ENCODE data around the gene TNP2. TPM values are rescaled to one million over a fixed set of nuclear protein-coding genes. Genes with fewer than 3 reads are reported as not detected.

The TNP2 gene
- polyA plus RNA-seq, 6 donors from 2014 or later: not detected

DNA sequence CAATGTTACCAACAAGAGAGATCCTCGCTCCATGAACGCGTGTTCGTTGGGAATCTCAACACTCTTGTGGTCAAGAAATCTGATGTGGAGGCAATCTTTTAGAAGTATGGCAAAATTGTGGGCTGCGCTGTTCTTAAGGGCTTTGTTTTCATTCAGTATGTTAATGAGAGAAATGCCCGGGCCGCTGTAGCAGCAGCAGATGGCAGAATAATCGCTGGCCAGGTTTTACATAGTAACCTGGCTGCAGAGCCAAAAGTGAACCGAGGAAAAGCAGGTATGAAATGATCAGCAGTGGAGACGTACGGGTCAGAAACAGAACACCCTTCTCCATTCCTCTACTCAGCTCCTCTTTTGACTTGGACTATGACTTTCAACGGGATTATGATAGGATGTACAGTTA, 26.5 kb downstream of the TNP2 start:
- Mint-ChIP-seq H3K27ac (no peak overlapping the region), H3K36me3 (no peaks in the 10 kb centered on the region), H3K9me3 (no peaks in the 10 kb centered on the region), H3K4me3 (no peak overlapping the region), H3K27me3 (no peaks in the 10 kb centered on the region), H3K4me1 (peaks cover 5 to 11% (median 6%) of the 10 kb centered on the region in 3 donors)
- ATAC-seq (ENCODE audit: low read depth in 2 of 2) (no peak), DNase-seq (no peak)

DNA sequence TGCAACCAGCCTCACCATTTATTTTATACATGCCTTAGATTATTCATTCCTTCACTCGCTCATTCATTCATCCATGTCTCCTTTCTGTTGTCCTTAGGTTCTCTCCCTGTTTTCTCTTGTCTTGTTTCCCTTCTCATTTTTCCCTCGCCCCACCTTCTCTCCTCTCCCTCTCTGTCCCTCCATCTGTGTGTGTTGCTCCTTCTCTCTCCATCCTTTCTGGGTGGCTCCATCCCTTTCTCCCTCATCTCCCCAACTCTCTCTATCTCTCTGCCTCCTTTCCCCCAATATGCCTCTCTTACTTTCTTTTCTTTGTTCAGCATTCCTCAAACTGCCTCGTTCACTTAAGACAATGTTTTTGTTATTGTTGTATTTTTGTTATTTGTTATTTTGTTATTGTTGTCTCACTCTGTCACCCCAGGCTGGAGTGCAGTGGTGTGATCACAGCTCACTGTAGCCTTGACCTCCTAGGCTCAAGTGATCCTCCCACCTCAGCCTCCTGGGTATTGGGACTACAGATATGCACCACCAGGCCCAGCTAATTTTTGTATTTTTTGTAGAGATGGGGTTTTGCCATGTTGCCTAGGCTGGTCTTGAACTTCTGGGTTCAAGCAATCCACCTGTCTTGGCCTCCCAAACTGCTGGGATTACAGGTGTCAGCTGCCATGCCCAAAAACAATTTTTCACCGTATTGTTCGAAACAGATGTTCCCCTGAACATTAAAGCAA, 27.5 kb downstream of the TNP2 start:
- Mint-ChIP-seq H3K9me3 (no peaks in the 10 kb centered on the region), H3K27me3 (no peaks in the 10 kb centered on the region), H3K4me3 (no peak overlapping the region), H3K27ac (no peak overlapping the region), H3K36me3 (no peaks in the 10 kb centered on the region), H3K4me1 (peaks cover 5 to 11% (median 6%) of the 10 kb centered on the region in 3 donors)
- ATAC-seq (ENCODE audit: low read depth in 2 of 2) (no peak), DNase-seq (no peak)

DNA sequence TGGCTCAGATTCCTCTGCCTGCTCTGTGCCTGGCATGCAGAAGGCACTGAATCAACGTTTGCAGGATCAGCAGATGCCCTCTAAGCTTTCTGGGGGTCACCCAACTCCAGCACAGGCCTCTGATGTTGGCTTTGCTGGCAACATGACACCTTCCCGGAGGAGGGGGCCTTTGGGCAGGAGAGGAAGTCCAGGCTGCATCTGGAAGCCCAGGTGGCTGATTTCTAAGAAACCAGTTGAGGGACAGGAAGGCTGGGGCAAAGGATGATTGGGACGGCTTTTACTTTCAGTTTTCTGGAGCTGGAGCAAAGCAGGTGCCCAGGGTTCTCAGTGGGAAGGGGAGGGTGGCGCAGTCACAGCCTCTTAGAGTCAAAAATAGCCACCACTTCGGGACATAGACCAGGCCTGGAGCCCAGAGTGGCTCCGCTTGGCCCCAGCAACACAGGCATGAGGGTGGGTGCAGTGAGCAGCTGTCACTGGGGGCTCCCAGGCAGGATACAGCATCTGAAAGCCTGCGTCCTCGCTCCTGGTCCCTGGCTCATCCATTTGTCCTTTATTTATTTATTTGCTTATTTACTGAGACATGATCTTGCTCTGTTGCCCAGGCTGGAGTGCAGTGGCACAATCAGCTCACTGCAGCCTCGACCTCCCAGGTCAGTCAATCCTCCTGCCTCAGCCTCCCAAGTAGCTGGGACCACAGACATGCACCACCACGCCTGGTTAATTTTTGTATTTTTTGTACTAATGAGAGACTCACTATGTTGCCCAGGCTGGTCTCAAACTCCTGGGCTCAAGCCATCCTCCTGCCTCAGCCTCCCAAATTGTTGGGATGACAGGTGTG, 28.3 kb downstream of the TNP2 start:
- DNase-seq (no peak), ATAC-seq (ENCODE audit: low read depth in 2 of 2) (no peak)
- Mint-ChIP-seq H3K4me3 (no peak overlapping the region), H3K27me3 (no peaks in the 10 kb centered on the region), H3K27ac (no peak overlapping the region), H3K36me3 (no peaks in the 10 kb centered on the region), H3K9me3 (no peaks in the 10 kb centered on the region), H3K4me1 (peaks cover 5 to 11% (median 6%) of the 10 kb centered on the region in 3 donors)

DNA sequence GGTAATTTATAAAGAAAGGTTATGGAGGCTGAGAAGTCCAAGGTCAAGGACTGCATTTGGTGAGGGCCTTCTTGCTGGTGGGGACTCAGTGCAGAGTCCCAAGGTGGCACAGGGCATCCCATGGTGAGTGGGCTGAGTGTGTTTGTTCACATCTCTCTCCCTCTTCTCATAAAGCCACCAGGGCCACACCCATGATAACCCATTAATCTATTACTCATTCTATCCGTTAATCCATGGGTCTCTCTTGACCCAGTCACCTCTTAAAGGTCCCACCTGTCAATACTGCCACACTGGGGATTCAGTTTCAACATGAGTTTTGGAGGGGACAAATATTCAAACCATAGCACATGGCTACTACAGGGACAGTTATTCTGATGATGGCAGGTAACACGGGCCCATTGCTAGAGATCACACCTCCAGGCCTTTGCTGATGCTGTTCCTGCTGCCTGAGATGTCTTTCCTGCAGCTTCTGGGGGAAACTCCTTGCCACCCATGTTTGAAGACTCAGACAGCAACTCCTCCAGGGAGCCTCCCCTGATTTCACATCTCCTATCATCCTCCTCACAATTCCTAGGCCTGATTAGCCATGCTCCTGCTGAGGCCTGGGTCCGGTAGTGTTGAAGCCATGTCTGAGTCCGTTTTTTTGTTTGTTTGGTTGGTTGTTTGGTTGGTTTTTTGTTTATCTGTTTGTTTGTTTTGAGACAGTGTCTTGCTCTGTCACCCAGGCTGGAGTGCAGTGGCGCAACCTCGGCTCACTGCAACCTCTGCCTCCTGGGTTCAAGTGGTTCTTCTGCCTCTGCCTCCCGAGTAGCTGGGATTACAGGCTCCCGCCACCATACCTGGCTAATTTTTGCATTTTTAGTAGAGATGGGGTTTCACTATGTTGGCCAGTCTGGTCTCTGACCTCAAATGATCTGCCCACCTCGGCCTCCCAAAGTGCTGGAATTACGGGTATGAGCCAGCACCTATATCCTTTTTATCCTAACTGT, 29.2 kb downstream of the TNP2 start:
- H3K4me3 Mint-ChIP-seq: no peak overlapping the region
- peak overlapping the region in 1 of 6 donors; percentile 7 for H3K27ac Mint-ChIP-seq
- no peak for ATAC-seq (ENCODE audit: low read depth in 2 of 2)
- H3K4me1 Mint-ChIP-seq: peaks cover 6 to 11% (median 9%) of the 10 kb centered on the region in 3 donors
- DNase-seq: no peak
- H3K27me3 Mint-ChIP-seq: no peaks in the 10 kb centered on the region
- no peaks in the 10 kb centered on the region for H3K9me3 Mint-ChIP-seq
- H3K36me3 Mint-ChIP-seq: no peaks in the 10 kb centered on the region

DNA sequence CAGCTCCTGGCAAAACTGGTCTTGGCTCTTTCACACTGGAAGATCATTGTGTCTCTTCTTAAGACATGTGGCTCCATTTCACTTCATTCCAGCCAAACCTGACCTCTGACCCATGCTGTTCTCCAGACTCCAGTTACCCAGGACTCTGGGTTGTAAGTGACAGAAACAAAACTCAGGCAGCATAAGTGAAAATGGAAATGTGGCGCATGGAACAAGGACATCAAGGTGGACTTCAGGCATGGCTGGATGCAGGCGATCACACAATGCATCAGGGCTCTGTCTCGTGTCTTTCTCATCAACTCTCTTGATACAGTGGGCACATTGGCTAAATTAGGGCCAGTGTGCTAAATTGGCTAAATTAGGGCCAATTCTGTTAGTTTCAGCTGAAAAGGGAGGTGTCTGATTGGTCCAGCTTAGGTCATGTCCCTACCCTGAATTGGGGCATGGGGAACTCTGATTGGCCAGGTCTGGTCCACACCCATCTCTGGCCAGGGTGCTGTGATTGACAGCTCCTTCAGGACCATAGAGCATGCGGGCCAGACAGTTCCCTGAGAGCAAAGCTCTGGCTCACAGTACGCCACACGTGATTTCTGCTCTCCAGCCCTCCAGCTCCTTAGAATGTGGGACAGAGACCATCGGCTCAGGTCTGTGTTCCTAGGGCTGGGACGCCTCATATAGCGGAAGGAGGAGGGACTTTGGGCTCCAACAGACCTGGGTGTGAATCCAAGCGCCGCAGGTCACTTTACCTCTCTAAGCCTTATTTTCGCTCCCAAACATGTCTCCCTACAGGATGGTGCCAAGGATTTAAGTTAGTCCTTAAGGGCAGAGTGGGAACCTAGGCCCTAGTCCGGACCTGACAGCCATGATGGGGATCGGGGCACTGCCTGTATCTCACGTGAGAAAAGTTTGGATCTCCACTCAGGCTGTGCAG, 30.6 kb downstream of the TNP2 start:
- ATAC-seq (ENCODE audit: low read depth in 2 of 2): no peak
- H3K4me3 Mint-ChIP-seq: peak overlapping the region in 1 of 8 donors; percentile 14

DNA sequence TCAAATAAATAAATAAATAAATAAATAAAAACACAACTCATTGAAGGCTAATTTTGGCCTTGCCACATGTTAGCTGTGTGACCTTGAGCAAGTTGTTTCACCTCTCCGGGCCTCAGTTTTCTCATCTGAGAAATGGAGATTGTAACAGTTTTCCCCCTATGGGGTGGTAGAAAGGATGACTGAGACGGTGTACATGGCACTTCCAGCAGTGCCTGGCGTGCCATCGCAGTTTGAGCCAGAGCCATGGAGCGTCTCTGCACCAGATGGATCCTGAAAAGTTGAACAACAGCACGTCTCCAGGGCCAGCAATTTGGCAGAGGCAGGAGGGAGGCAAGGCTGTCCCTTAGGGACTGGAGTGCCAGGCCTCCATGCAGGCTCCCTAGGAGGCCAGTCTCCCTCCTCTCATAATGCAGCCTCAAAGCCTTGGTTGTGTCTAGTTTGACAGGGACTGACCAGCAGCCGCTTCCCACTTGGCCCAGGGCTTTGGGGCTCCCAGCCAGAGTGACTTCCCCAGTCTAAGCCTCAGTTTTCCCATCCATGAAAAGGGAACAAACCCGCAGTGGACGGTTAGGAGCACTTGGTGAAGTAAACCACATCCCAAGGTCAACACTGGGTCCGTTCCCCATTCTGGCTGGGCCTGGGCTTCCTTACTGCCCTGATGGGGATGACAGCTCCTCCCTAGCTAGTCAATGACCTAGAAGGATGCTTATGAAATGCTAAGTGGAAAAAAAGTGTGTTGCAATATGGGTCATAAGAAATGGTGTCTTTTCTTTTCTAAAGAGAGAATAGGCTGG, 32.5 kb downstream of the TNP2 start:
- Mint-ChIP-seq H3K27ac (no peak overlapping the region), H3K4me1 (peaks cover 21 to 34% (median 29%) of the 10 kb centered on the region in 3 donors)

More for the DNA sequence above, 30.6 kb downstream of the TNP2 start:
- Mint-ChIP-seq H3K4me1 (peaks cover 11 to 19% (median 11%) of the 10 kb centered on the region in 3 donors), H3K9me3 (no peaks in the 10 kb centered on the region), H3K27me3 (no peaks in the 10 kb centered on the region), H3K36me3 (no peaks in the 10 kb centered on the region), H3K27ac (no peak overlapping the region)
- no peak for DNase-seq

DNA sequence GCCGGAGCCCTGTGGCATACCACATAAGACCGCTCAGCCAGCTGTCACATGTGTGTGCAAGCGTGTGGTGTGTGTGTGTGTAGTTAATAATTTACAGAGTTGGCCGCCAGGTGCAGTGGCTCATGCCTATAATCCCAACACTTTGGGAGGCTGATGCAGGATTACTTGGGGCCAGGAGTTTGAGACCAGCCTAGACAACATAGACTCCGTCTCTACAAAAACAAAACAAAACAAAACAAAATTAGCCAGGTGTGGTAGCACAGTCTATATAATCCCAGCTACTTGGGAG, 33.5 kb downstream of the TNP2 start:
- no peaks in the 10 kb centered on the region for H3K36me3 Mint-ChIP-seq
- no peak overlapping the region for H3K4me3 Mint-ChIP-seq
- peaks cover 20 to 34% (median 27%) of the 10 kb centered on the region in 3 donors for H3K4me1 Mint-ChIP-seq
- no peak overlapping the region for H3K27ac Mint-ChIP-seq
- no peaks in the 10 kb centered on the region for H3K27me3 Mint-ChIP-seq
- H3K9me3 Mint-ChIP-seq: no peaks in the 10 kb centered on the region
- ATAC-seq (ENCODE audit: low read depth in 2 of 2) (no peak), DNase-seq (no peak)

More for the DNA sequence above, 32.5 kb downstream of the TNP2 start:
- H3K36me3 Mint-ChIP-seq: no peaks in the 10 kb centered on the region
- H3K9me3 Mint-ChIP-seq: no peaks in the 10 kb centered on the region
- ATAC-seq (ENCODE audit: low read depth in 2 of 2): no peak
- no peak for DNase-seq
- no peak overlapping the region for H3K4me3 Mint-ChIP-seq
- H3K27me3 Mint-ChIP-seq: no peaks in the 10 kb centered on the region

DNA sequence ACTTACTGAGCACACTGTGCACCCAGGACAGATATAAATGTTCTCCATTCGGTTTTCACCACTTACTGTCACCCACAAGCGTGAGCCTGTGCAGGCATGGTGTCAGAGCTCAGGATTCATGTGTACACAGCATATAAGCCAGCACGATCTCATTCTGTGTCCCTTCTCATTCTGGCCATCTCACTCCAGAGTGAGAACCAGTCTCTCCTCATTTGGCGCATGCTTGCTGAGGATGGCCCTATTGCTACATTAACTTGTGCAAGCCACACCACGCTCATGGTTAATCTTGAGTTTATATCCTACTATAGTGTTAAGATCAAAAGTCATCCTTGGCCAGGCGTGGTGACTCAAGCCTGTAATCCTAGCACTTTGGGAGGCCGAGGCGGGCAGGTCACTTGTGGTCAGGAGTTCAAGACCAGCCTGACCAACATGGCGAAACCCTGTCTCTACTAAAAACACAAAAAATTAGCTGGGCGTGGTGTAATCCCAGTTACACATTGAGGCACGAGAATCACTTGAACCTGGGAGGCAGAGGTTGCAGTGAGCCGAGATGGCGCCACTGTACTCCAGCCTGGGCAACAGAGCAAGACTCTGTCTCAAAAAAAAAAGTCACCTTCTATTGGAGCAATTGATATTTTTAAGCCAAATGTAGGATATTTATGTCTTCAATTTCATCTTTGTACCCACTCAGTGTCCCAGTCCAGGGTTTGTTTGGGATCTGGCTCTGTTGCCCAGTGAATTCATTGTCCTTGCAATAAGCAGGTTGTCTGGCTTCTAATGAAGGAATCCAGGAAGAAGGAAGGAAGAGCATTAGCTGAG, 34.0 kb downstream of the TNP2 start:
- DNase-seq (no peak), ATAC-seq (ENCODE audit: low read depth in 2 of 2) (no peak)
- Mint-ChIP-seq H3K4me1 (peaks cover 16 to 29% (median 23%) of the 10 kb centered on the region in 3 donors), H3K36me3 (no peaks in the 10 kb centered on the region), H3K27me3 (no peaks in the 10 kb centered on the region), H3K4me3 (peak overlapping the region in 1 of 8 donors; percentile 45), H3K27ac (peak overlapping the region in 1 of 6 donors; percentile 17), H3K9me3 (no peaks in the 10 kb centered on the region)

DNA sequence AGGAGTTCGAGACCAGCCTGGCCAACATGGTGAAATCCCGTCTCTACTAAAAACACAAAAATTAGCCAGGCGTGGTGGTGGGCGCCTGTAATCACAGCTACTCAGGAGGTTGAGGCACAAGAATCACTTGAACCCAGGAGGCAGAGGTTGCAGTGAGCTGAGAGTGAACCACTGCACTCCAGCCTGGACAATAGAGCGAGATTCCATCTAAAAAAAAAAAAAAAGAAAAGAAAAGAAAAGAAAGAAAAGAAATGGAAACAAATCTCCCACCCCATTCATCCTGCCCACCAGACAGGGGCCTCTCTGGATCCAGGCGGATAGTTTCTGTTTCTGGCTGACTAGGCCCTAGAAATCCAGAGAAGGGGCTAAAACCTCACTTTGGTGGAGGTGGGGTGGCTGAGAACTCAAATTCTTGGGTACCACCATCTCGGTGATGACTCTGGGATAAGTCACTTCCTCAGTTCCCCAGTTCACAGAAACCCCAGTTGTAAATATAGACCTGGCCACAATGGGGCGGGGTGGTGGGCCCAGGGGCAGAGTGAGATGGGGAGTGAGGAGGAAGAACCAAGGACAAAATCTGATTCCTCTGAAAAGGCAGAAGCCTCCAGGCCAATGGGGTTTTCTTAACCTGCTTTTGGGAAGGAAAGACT, 35.3 kb downstream of the TNP2 start:
- H3K27ac Mint-ChIP-seq: peak overlapping the region in 3 of 6 donors; percentile 62 to 63 (median 62)
- no peaks in the 10 kb centered on the region for H3K27me3 Mint-ChIP-seq
- no peaks in the 10 kb centered on the region for H3K9me3 Mint-ChIP-seq
- DNase-seq (no peak), ATAC-seq (ENCODE audit: low read depth in 2 of 2) (peak; percentile 19 to 30)
- H3K4me3 Mint-ChIP-seq: peak overlapping the region; percentile 52 to 80 (median 68)
- peaks cover 16 to 29% (median 23%) of the 10 kb centered on the region in 3 donors for H3K4me1 Mint-ChIP-seq
- H3K36me3 Mint-ChIP-seq: no peaks in the 10 kb centered on the region

DNA sequence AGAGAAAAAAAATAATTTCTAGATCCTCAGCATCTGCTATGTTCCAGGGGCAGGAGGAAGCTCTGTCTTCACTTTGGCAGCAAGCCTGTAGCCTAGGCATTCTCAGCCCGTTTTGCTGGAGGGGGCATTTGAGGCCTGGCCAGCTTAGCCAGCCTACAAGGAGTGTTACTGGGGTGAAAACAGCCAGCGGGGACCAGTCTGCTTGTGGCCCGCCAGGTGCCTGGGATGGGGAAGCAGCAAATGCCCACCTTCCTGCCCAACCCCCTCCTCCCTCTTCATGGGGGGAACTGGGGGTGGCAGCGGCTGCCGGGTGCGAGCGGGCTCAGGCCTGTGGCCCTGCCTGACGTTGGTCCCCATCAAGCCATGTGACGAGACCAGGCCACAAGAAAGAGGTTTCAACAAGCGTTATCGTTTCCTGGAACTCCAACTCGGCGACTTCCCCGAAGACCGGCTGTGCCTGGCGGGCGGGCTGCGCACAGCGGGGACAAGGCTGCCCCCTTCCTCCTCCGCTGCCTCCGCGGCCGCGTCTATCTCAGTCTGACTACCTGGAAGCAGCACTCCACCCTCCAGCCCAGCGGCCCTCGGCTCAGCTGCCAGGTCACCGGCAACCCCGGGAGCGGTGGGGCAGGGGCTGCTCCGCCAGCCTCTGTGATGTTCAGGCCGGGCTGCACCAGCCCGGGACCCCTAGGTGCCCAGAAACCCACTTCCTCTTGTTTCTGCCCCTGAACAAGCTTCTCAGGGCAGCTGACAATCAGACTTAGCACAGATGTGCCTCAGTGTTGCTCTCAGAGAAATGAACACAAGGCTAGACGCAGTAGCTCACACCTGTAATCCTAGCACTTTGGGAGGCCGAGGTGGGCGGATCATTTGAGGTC, 36.0 kb downstream of the TNP2 start:
- Mint-ChIP-seq H3K9me3 (no peaks in the 10 kb centered on the region), H3K27me3 (no peaks in the 10 kb centered on the region), H3K4me1 (peaks cover 16 to 29% (median 23%) of the 10 kb centered on the region in 3 donors), H3K4me3 (peak overlapping the region; percentile 52 to 91 (median 70)), H3K36me3 (no peaks in the 10 kb centered on the region), H3K27ac (peak overlapping the region in 4 of 6 donors; percentile 62 to 85 (median 62))
- DNase-seq (peak; percentile 66), ATAC-seq (ENCODE audit: low read depth in 2 of 2) (peak; percentile 83 to 84)
